GM23338 (cell line): ENCODE measurements around the gene CDCA7L. TPM values are rescaled to one million over a fixed set of nuclear protein-coding genes. Genes with fewer than 3 reads are reported as not detected.

Source experiments
- ATAC-seq: fragments of 200-7000 bp; cut with Tn5 transposase; 3 replicates; pipeline ENCODE4 v1.9.1; 2020
- DNase-seq: peaks from one replicate; pipeline ENCODE4 v3.0.0-alpha.2; 2015; ENCODE audit warnings: low spot score
- H2AFZ ChIP-seq: fragments of 200-600 bp; sonication (generic); 2 replicates; pipeline ENCODE4 v1.8.0; 2016; ENCODE audit warnings: antibody characterized with exemption, mild to moderate bottlenecking, moderate library complexity
- H3F3A ChIP-seq: fragments of 200-600 bp; sonication (generic); replicated peaks from 2 replicates; pipeline ENCODE4 v1.8.0; 2017; ENCODE audit warnings: antibody characterized with exemption, mixed run types, low read depth
- H3K27ac ChIP-seq: fragments of 200-600 bp; sonication (generic); 2 replicates; pipeline ENCODE4 v1.6.1; 2016; ENCODE audit warnings: low read depth
- H3K27me3 ChIP-seq: fragments of 200-600 bp; sonication (generic); 2 replicates; pipeline ENCODE4 v1.8.0; 2016; ENCODE audit warnings: mild to moderate bottlenecking, mixed run types, moderate library complexity; ENCODE audit not compliant: insufficient read depth
- H3K36me3 ChIP-seq: fragments of 200-600 bp; sonication (generic); 2 replicates; pipeline ENCODE4 v1.8.0; 2016; ENCODE audit warnings: mild to moderate bottlenecking; ENCODE audit not compliant: insufficient read depth
- H3K4me1 ChIP-seq: fragments of 200-600 bp; sonication (generic); 2 replicates; pipeline ENCODE4 v1.8.0; 2016; ENCODE audit warnings: mild to moderate bottlenecking, moderate library complexity; ENCODE audit not compliant: insufficient read depth
- H3K4me2 ChIP-seq: fragments of 200-600 bp; sonication (generic); 2 replicates; pipeline ENCODE4 v1.7.1; 2017; ENCODE audit warnings: mixed run types
- H3K4me3 ChIP-seq: fragments of 200-600 bp; sonication (generic); 2 replicates; pipeline ENCODE4 v1.6.1; 2016; ENCODE audit warnings: mixed run types
- H3K79me2 ChIP-seq: fragments of 200-600 bp; sonication (generic); replicated peaks from 2 replicates; pipeline ENCODE4 v1.8.0; 2017; ENCODE audit warnings: mild to moderate bottlenecking; ENCODE audit not compliant: insufficient read depth
- H3K9me2 ChIP-seq: fragments of 200-600 bp; sonication (generic); 2 replicates; pipeline ENCODE4 v1.8.0; 2017; ENCODE audit not compliant: insufficient read depth
- H4K20me1 ChIP-seq: fragments of 200-600 bp; sonication (generic); replicated peaks from 2 replicates; pipeline ENCODE4 v1.8.0; 2017; ENCODE audit warnings: mild to moderate bottlenecking; ENCODE audit not compliant: insufficient read depth
- H3K27ac Mint-ChIP-seq: 2 replicates; pipeline ENCODE4 v1.8.0; 2020; ENCODE audit warnings: inconsistent platforms, mild to moderate bottlenecking, moderate library complexity, mixed read lengths
- H3K27me3 Mint-ChIP-seq: 3 replicates; pipeline ENCODE4 v1.8.0; 2022; ENCODE audit warnings: low read depth, mild to moderate bottlenecking, moderate library complexity, mixed read lengths, inconsistent platforms; ENCODE audit not compliant: insufficient read depth, poor library complexity
- H3K36me3 Mint-ChIP-seq: 3 replicates; pipeline ENCODE4 v1.8.0; 2021; ENCODE audit warnings: low read depth, mild to moderate bottlenecking, inconsistent platforms, moderate library complexity, mixed read lengths
- H3K4me1 Mint-ChIP-seq: 3 replicates; pipeline ENCODE4 v1.8.0; 2020; ENCODE audit warnings: mild to moderate bottlenecking, inconsistent platforms, mixed read lengths
- H3K4me3 Mint-ChIP-seq: 3 replicates; pipeline ENCODE4 v1.8.0; 2021; ENCODE audit warnings: moderate library complexity, mild to moderate bottlenecking, inconsistent platforms, mixed read lengths
- H3K9me3 Mint-ChIP-seq: 3 replicates; pipeline ENCODE4 v1.8.0; 2020; ENCODE audit warnings: moderate library complexity, mild to moderate bottlenecking, inconsistent platforms, mixed read lengths
- CREB1 ChIP-seq: fragments of 250-450 bp; sonication (Bioruptor Pico); IDR thresholded peaks from 2 replicates; pipeline ENCODE4 v1.5.0; 2020; ENCODE audit warnings: low read depth, mild to moderate bottlenecking, moderate library complexity
- EZH2 ChIP-seq: fragments of 200-600 bp; sonication (generic); IDR thresholded peaks from one replicate; pipeline ENCODE4 v1.8.0; 2017; ENCODE audit warnings: antibody characterized with exemption, mild to moderate bottlenecking, low read depth; ENCODE audit not compliant: unreplicated experiment
- EZH2phosphoT487 ChIP-seq: fragments of 200-600 bp; sonication (generic); IDR thresholded peaks from one replicate; pipeline ENCODE4 v1.8.1; 2018; ENCODE audit warnings: antibody characterized with exemption; ENCODE audit not compliant: unreplicated experiment
- JUNB ChIP-seq: IDR thresholded peaks from one replicate; pipeline ENCODE4 v1.6.1; 2016; ENCODE audit warnings: antibody characterized with exemption; ENCODE audit not compliant: unreplicated experiment
- NANOG ChIP-seq: IDR thresholded peaks from 2 replicates; pipeline ENCODE4 v1.6.1; 2016; ENCODE audit warnings: antibody characterized with exemption, borderline replicate concordance
- POLR2AphosphoS5 ChIP-seq: IDR thresholded peaks from 2 replicates; pipeline ENCODE4 v1.6.1; 2016; ENCODE audit warnings: antibody characterized with exemption, low read depth
- STAT1 ChIP-seq: IDR thresholded peaks from one replicate; pipeline ENCODE4 v1.6.1; 2016; ENCODE audit warnings: antibody characterized with exemption; ENCODE audit not compliant: unreplicated experiment
- ZNF114 ChIP-seq: fragments of 250-450 bp; sonication (Bioruptor Pico); IDR thresholded peaks from 2 replicates; pipeline ENCODE4 v1.5.0; 2020; ENCODE audit warnings: mild to moderate bottlenecking, moderate library complexity
- polyA plus RNA-seq: library from polyadenylated mRNA; unstranded; fragments of >200 nt; fragmentation: Nextera tagmentation; extraction: Ambion mirVana; gene quantifications from 2 replicates; pipeline ENCODE4 v1.2.1, GENCODE V29; 2016
- total RNA-seq: library from RNA; depleted of rRNA; stranded (reverse); fragments of >200 nt; shearing (Covaris generic); gene quantifications from 2 replicates; pipeline ENCODE4 v1.2.3, GENCODE V29; 2014
- TF ChIP-seq, protein P1 (sequence below), 2 experiments: fragments of 200-600 bp in 1 of 2; sonication (generic) in 1 of 2; conservative IDR thresholded peaks; 2 replicates each; pipeline versions ENCODE4 v1.5.1 to v1.6.1; 2016 to 2017; ENCODE audit warnings: antibody characterized with exemption in 2 of 2, low read depth in 2 of 2, mild to moderate bottlenecking in 2 of 2, moderate library complexity in 1 of 2
- TF ChIP-seq, protein P2 (sequence below): IDR thresholded peaks from 2 replicates; pipeline ENCODE4 v1.6.1; 2016; ENCODE audit warnings: antibody characterized with exemption
- TF ChIP-seq, protein P3 (sequence below): IDR thresholded peaks from one replicate; pipeline ENCODE4 v1.6.1; 2018; ENCODE audit warnings: antibody characterized with exemption; ENCODE audit not compliant: unreplicated experiment

CDCA7L gene
- total and polyA plus RNA-seq, 2 experiments from 2014 or later: 174 to 187 TPM

DNA sequence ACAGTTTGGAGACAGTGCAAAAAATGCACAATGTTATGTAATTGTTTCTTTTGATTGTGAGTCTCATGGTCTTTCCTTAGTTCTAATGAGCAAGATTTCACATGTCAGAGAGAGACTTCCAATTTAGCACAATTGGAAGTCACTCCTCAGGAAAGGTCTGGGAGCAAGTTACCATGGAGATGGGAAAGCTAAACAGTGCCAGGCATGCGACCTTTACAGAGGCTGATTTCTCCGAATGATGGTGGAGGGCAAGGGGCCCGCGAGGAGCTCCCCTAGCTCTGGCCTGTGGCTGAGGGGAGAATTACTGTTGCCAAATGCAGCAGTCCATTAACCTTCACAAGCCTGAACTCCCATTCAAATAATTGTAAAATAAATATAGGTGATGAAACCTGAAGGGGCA lies 59.3 kb downstream of the CDCA7L start:
- DNase-seq: peak; percentile 58
- H3K27me3 ChIP-seq: no peaks in the 10 kb centered on the region
- H3K36me3 ChIP-seq: no peaks in the 10 kb centered on the region
- H3K27ac ChIP-seq: no peak overlapping the region
- no peak overlapping the region for H3K4me3 ChIP-seq
- Mint-ChIP-seq H3K27ac (no peak overlapping the region), H3K4me3 (no peak overlapping the region), H3K4me1 (peaks cover 18% of the 10 kb centered on the region), H3K36me3 (no peaks in the 10 kb centered on the region), H3K27me3 (peaks cover 3% of the 10 kb centered on the region), H3K9me3 (no peaks in the 10 kb centered on the region)
- peak; percentile 65 for ATAC-seq
- no peaks in the 10 kb centered on the region for H3K9me2 ChIP-seq
- H2AFZ ChIP-seq: no peak overlapping the region
- no peaks in the 10 kb centered on the region for H4K20me1 ChIP-seq
- H3K4me1 ChIP-seq: peaks cover 10% of the 10 kb centered on the region; the same call in 1 of the 2 replicates
- H3K79me2 ChIP-seq: no peaks in the 10 kb centered on the region
- TF ChIP-seq NANOG (no peak), CREB1 (CRISPR knock-in tag) (no peak), POLR2AphosphoS5 (no peak), STAT1 (no peak), EZH2phosphoT487 (no peak)
- TF ChIP-seq, protein P1, sequence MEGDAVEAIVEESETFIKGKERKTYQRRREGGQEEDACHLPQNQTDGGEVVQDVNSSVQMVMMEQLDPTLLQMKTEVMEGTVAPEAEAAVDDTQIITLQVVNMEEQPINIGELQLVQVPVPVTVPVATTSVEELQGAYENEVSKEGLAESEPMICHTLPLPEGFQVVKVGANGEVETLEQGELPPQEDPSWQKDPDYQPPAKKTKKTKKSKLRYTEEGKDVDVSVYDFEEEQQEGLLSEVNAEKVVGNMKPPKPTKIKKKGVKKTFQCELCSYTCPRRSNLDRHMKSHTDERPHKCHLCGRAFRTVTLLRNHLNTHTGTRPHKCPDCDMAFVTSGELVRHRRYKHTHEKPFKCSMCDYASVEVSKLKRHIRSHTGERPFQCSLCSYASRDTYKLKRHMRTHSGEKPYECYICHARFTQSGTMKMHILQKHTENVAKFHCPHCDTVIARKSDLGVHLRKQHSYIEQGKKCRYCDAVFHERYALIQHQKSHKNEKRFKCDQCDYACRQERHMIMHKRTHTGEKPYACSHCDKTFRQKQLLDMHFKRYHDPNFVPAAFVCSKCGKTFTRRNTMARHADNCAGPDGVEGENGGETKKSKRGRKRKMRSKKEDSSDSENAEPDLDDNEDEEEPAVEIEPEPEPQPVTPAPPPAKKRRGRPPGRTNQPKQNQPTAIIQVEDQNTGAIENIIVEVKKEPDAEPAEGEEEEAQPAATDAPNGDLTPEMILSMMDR (conservative IDR thresholded peaks at IDR 0.05; ENCODE audit: low read depth in 2 of 2): no peak
- TF ChIP-seq, protein P2, sequence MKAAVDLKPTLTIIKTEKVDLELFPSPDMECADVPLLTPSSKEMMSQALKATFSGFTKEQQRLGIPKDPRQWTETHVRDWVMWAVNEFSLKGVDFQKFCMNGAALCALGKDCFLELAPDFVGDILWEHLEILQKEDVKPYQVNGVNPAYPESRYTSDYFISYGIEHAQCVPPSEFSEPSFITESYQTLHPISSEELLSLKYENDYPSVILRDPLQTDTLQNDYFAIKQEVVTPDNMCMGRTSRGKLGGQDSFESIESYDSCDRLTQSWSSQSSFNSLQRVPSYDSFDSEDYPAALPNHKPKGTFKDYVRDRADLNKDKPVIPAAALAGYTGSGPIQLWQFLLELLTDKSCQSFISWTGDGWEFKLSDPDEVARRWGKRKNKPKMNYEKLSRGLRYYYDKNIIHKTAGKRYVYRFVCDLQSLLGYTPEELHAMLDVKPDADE: no peak
- no peak overlapping the region for H3K4me2 ChIP-seq
- H3F3A ChIP-seq: no peaks in the 10 kb centered on the region

DNA sequence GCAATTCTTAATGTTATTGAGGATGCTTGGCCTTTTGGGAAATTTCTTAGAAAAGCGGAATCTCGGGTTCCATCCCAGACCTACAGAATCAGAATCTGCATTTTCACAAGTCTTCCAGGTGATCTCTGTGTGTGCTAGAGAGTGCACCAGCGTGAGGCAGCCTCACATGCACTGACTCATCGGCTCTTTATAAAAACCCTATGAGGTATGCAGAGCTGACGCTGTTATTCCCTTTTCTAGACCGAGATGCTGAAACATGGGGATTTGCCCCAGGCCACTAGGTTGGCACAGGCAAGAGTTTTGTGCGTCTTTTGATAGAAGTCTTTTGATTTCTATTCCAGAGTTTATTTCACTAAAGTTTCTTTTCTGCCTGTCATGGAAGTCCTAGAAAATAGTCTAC lies 61.2 kb downstream of the CDCA7L start:
- peaks cover 3% of the 10 kb centered on the region for H3K27me3 Mint-ChIP-seq
- Histone ChIP-seq H3K79me2 (no peaks in the 10 kb centered on the region), H3F3A (no peaks in the 10 kb centered on the region), H3K4me3 (no peak overlapping the region), H3K27me3 (no peaks in the 10 kb centered on the region), H3K4me1 (peaks cover 10% of the 10 kb centered on the region; the same call in 1 of the 2 replicates), H3K36me3 (no peaks in the 10 kb centered on the region), H3K4me2 (no peak overlapping the region), H3K9me2 (no peaks in the 10 kb centered on the region), H4K20me1 (no peaks in the 10 kb centered on the region), H3K27ac (no peak overlapping the region), H2AFZ (no peak overlapping the region)
- no peaks in the 10 kb centered on the region for H3K36me3 Mint-ChIP-seq
- no peak for ATAC-seq
- H3K9me3 Mint-ChIP-seq: no peaks in the 10 kb centered on the region
- DNase-seq: no peak
- H3K4me3 Mint-ChIP-seq: no peak overlapping the region
- H3K4me1 Mint-ChIP-seq: peaks cover 18% of the 10 kb centered on the region
- no peak overlapping the region; the same call in 1 of the 2 replicates for H3K27ac Mint-ChIP-seq
- TF ChIP-seq, protein P1 (conservative IDR thresholded peaks at IDR 0.05; ENCODE audit: low read depth in 2 of 2): no peak
- TF ChIP-seq, protein P3, sequence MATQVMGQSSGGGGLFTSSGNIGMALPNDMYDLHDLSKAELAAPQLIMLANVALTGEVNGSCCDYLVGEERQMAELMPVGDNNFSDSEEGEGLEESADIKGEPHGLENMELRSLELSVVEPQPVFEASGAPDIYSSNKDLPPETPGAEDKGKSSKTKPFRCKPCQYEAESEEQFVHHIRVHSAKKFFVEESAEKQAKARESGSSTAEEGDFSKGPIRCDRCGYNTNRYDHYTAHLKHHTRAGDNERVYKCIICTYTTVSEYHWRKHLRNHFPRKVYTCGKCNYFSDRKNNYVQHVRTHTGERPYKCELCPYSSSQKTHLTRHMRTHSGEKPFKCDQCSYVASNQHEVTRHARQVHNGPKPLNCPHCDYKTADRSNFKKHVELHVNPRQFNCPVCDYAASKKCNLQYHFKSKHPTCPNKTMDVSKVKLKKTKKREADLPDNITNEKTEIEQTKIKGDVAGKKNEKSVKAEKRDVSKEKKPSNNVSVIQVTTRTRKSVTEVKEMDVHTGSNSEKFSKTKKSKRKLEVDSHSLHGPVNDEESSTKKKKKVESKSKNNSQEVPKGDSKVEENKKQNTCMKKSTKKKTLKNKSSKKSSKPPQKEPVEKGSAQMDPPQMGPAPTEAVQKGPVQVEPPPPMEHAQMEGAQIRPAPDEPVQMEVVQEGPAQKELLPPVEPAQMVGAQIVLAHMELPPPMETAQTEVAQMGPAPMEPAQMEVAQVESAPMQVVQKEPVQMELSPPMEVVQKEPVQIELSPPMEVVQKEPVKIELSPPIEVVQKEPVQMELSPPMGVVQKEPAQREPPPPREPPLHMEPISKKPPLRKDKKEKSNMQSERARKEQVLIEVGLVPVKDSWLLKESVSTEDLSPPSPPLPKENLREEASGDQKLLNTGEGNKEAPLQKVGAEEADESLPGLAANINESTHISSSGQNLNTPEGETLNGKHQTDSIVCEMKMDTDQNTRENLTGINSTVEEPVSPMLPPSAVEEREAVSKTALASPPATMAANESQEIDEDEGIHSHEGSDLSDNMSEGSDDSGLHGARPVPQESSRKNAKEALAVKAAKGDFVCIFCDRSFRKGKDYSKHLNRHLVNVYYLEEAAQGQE: no peak
- TF ChIP-seq JUNB (no peak), CREB1 (CRISPR knock-in tag) (no peak), STAT1 (no peak), POLR2AphosphoS5 (no peak), EZH2 (no peak), ZNF114 (no peak), NANOG (no peak), EZH2phosphoT487 (no peak)
- TF ChIP-seq, protein P2: no peak
